Measurements from ENCODE around the gene RHOV.

The RHOV gene

DNA sequence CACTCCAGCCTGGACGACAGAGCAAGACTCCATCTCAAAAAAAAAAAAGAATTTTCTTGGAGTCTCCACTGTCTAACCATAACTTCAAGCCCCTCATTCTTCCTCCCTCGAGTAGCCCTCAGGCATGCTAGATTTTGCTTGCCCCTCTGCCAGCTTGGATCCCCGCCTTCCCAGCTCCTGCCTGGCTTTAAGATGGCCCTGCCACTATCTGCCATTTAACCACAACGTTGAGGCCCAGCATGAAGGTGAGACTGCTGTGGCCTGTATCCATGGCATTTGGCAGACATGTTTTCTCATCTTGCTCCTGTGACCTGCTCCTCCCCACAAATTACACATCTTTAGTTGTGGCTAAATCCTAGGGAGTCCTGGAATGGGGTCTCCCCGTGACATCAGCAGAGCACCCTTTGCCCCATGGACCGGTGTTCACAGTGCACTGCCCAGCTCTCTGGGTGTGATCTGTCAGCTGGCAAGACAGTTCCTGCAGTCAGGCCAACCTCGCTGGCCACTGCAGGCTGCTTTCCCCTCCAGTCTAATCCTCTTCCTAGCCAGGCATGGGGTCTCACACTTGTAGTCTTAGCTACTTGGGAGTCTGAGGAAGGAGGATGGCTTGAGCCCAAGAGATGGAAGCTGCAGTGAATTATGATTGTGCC lies 30.6 kb upstream of the RHOV start:
- DNase-seq (ENCODE audit: low spot score), result no peak

- DNase-seq (ENCODE audit: low spot score), result no peak
Observed at GRCh38 chr15:40902605-40903561, 28.8 kb upstream of the RHOV start.

GRCh38 chr15:40901053-40901443 lies 27.0 kb upstream of the RHOV start:
- DNase-seq (ENCODE audit: low spot score), result no peak

DNA sequence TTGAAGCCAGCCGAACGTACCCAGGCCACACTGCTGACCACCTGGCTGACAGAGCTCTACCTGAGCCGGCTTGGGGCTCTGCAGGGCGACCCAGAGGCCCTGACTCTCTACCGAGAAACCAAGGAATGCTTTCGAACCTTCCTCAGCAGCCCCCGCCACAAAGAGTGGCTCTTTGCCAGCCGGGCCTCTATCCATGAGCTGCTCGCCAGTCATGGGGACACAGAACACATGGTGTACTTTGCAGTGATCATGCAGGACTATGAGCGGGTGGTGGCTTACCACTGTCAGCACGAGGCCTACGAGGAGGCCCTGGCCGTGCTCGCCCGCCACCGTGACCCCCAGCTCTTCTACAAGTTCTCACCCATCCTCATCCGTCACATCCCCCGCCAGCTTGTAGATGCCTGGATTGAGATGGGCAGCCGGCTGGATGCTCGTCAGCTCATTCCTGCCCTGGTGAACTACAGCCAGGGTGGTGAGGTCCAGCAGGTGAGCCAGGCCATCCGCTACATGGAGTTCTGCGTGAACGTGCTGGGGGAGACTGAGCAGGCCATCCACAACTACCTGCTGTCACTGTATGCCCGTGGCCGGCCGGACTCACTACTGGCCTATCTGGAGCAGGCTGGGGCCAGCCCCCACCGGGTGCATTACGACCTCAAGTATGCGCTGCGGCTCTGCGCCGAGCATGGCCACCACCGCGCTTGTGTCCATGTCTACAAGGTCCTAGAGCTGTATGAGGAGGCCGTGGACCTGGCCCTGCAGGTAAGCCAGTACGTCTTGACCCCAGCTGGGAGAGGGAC lies 26.4 kb upstream of the RHOV start:
- no peak for DNase-seq (ENCODE audit: low spot score)

DNA sequence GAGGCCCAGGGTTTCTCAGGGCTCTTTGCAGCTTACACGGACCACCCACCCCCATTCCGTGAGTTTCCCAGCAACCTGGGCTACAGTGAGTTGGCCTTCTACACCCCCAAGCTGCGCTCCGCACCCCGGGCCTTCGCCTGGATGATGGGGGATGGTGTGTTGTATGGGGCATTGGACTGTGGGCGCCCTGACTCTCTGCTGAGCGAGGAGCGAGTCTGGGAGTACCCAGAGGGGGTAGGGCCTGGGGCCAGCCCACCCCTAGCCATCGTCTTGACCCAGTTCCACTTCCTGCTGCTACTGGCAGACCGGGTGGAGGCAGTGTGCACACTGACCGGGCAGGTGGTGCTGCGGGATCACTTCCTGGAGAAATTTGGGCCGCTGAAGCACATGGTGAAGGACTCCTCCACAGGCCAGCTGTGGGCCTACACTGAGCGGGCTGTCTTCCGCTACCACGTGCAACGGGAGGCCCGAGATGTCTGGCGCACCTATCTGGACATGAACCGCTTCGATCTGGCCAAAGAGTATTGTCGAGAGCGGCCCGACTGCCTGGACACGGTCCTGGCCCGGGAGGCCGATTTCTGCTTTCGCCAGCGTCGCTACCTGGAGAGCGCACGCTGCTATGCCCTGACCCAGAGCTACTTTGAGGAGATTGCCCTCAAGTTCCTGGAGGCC lies 25.6 kb upstream of the RHOV start:
- no peak for DNase-seq (ENCODE audit: low spot score)

GRCh38 chr15:40894681-40895448 lies 20.8 kb upstream of the RHOV start:
- peak; percentile 64 for DNase-seq (ENCODE audit: low spot score)

DNA sequence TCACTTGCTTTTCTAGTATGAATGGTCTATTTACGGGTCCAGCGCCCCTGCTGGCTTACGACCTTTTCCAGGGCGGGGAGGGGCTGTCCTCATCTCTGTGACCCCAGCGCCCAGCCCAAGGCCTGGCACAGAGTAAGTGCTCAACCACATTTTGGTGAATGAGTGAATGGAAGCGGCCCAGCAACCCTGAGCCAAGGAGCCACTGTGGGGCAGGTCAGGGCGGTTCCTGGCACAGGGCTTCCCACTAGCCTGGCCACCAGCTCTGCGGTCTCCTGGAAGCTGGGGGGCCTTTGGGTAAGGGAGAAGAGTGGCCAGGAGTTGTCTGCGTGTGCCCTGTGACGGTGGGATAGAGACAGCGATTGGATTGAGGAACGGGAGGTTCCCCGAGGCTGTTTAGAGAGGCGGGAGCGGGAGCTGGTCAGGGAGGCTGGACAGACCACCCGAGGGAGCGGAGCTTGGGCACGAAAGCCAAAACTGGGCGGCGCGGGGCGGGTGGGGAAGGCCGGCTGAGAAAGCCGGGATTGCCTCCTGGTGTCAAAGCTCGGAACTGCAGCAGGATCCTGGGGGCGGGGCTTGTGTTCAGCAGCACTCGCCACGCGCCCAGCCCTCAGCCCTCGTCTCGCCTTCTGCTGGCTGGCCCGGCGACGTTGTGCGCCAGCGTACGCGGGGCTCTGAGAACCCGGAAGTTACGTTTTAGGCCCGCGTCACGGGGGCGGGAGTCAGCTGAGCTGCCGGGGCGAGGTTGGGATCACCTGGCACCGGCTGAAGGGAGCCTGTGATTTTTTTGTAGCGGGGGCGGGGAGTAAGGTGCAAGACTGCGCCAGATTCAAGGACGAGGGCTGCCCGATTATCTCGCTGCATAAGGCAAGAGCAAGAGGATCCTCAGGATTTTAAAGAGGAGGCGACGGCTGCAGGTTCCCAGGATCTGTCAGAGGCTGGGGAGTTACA lies 20.0 kb upstream of the RHOV start, which contains the start of gene VPS18:
Gene VPS18 (plus strand): TSS at position 718 of the 948 bp plus-strand sequence. CDS start 319 bp downstream, outside the sequence.
- peak; percentile 98 for DNase-seq (ENCODE audit: low spot score)

- no peak for DNase-seq (ENCODE audit: low spot score)
Observed at GRCh38 chr15:40893019-40893670, 19.1 kb upstream of the RHOV start.

DNA sequence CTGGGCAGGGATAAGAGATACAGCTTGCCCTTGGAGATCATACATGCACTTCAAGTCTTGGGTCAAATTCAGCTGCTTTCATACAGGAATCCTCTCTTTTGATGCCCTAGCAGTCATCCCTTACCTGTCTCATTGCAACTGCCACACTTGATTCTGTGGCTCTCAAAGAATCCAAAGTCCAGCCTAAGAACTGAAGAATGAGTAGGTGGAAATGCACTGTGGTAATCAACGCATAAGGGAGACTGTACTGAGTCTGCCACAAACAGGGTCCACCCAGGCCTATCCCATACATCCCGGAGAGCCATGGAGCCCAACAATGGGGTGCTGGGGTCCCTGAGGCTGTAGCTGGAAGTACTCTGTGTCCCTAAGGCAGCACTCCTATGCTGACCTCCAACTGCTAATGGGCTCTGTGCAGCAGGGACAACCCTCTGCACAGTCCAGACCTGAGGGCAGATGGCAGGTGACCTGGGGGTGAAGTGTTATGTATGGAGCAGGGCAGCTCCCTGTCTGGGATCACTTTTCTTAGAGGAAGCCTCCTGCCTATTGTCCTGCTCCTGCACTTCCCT lies 18.5 kb upstream of the RHOV start:
- no peak for DNase-seq (ENCODE audit: low spot score)

GRCh38 chr15:40891810-40892446 lies 17.9 kb upstream of the RHOV start:
- DNase-seq (ENCODE audit: low spot score), result peak; percentile 32

DNA sequence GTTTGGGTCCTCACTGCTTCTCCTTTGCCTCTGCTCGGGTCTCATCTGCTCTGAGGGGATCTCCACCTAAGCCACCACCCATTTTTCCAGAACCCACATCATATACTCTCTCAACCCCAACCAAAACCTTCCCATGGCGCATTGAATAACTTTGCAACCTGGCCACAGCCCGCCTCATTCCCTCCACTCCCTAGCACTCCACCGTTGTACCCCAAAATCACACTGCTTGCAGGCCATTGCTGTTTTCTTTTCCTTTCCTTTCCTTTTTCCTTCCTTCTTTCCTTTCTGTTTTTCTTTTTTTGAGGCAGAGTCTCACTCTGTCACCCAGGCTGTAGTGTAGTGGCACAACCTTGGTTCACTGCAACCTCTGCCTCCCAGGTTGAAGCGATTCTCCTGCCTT lies 17.1 kb upstream of the RHOV start:
- DNase-seq (ENCODE audit: low spot score), result no peak

- no peak for DNase-seq (ENCODE audit: low spot score)
Observed at GRCh38 chr15:40889112-40889511, 15.1 kb upstream of the RHOV start.

DNA sequence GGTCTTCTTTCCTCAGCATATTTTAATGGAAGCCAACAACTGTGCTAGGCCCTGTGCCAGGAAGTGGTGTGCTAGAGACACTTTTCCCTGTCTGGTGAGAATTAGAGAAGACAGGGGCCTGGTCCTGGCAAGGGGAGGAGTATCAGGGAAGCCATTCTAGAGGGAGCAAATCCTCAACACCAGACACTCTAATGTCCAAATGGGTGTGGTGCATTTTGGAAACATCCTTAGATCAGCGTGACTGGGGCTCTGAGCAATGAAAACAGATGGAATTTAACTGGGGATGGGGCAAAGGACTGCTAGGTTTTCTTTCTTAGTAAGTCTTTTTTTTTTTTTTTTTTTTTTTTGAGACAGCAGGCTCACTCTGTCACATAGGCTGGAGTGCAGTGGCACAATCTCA lies 12.6 kb upstream of the RHOV start:
- DNase-seq (ENCODE audit: low spot score), result no peak

DNA sequence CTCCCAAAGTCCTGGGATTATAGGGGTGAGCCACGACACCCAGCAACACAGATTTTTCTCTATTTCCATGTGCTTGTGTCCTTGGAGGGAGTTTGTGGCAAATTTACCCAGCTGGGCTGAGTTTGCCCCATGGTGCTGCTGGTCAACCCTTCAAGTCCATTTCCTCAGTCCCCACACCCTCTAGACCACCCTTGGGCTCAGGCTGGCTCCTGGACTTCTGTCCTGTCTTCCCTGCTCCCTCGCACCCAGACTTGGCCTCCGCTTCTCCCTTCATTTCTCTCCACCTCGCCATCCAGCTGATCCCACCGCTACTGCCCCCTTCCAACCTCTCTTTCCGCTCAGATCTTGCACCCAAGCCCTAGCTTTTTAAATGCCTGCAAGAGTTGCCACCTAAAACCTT lies 7.3 kb upstream of the RHOV start:
- no peak for DNase-seq (ENCODE audit: low spot score)

GRCh38 chr15:40879609-40880008 lies 5.6 kb upstream of the RHOV start:
- no peak for DNase-seq (ENCODE audit: low spot score)

DNA sequence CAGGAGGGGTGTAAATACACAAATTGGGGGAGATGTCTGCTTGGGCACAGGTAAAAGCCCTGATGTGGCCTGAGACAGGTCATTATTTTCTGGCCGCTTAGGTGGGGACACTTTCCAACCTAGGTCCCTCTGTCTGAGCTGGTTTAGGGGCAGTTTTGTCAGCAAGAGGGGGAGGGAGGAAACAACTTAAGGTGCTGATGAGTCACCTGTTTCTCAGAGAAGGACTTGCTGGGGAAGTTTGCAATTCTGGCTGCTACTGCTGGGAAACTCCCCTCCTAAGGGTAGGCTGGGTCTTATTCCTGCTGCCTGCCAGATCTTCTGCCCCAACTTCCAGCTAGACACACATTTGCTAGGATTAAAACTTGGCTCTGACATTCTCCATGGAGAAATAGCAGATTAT lies 4.8 kb upstream of the RHOV start:
- peak; percentile 55 for DNase-seq (ENCODE audit: low spot score)

DNA sequence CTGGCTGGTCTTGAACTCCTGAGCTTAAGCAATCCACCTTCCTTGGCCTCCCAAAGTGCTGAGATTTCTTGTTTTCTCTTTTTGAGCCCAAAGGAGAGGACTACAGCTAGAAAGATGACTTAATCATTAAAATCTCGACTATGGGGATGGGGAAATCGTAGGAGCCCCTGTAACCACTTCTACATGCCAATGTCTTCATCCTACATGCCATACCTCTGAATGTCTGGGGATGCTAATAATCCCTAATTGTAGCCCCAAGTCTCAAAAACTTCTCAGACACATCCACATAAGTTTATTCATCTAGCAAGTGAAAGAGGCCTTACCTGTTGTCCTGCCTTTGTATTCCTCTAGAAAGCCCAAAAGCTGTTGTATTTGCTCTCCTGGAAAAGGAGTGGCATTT lies 3.7 kb upstream of the RHOV start:
- DNase-seq (ENCODE audit: low spot score), result no peak

- DNase-seq (ENCODE audit: low spot score), result no peak
Observed at GRCh38 chr15:40875991-40876730, 2.1 kb upstream of the RHOV start.
